PC-3 (cell line): Measurements from ENCODE around the gene JPH3. TPM values are rescaled to one million over a fixed set of nuclear protein-coding genes. Genes with fewer than 3 reads are reported as not detected.
A peak's percentile ranks its signal among the peaks of the same experiment; 100 is the strongest.

ENCODE experiments used
- ATAC-seq: fragments of 200-7000 bp; cut with Tn5 transposase; 2 replicates; pipeline ENCODE4 v1.9.1; 2020; ENCODE audit warnings: mild to moderate bottlenecking, moderate library complexity
- BruUV-seq: library from RNA; stranded (reverse); fragments of 400-500 nt; replicated peaks from 2 replicates; lab custom pipeline; 2021; lab: Mats Ljungman, UMichigan
- CTCF ChIA-PET: fragments of 300-600 bp; sonication (Branson Sonifier 250); formaldehyde crosslinking; loops from one replicate; lab custom pipeline; 2022; ENCODE audit warnings: antibody characterized with exemption; lab: Charles Lee
- POLR2A ChIA-PET: fragments of 300-600 bp; sonication (Branson Sonifier 250); formaldehyde crosslinking; loops from one replicate; lab custom pipeline; 2022; ENCODE audit warnings: antibody characterized with exemption; ENCODE audit not compliant: unreplicated experiment; lab: Charles Lee
- DNase-seq: peaks from one replicate; pipeline ENCODE4 v3.0.0-alpha.2; 2015
- H2AFZ ChIP-seq: fragments of 300-600 bp; sonication (generic); 2 replicates; pipeline ENCODE4 v1.6.0; 2016; ENCODE audit warnings: antibody characterized with exemption, low read length
- H3F3A ChIP-seq: fragments of 300-600 bp; sonication (generic); one replicate; pipeline ENCODE4 v1.6.0; 2017; ENCODE audit warnings: antibody characterized with exemption, low read length, control low read depth, mild to moderate bottlenecking; ENCODE audit not compliant: unreplicated experiment
- H3K27ac ChIP-seq: fragments of 300-600 bp; sonication (generic); 2 replicates; pipeline ENCODE4 v1.5.1; 2016; ENCODE audit warnings: mild to moderate bottlenecking, low read length
- H3K27me3 ChIP-seq: fragments of 300-600 bp; sonication (generic); 2 replicates; pipeline ENCODE4 v1.6.1; 2016; ENCODE audit warnings: low read length, mixed read lengths
- H3K36me3 ChIP-seq: fragments of 300-600 bp; sonication (generic); 2 replicates; pipeline ENCODE4 v1.6.1; 2016; ENCODE audit warnings: low read depth, mixed run types, low read length, mixed read lengths
- H3K4me1 ChIP-seq: fragments of 300-600 bp; sonication (generic); 2 replicates; pipeline ENCODE4 v1.5.1; 2016; ENCODE audit warnings: low read length; ENCODE audit not compliant: insufficient read depth
- H3K4me2 ChIP-seq: fragments of 300-600 bp; sonication (generic); 2 replicates; pipeline ENCODE4 v1.6.0; 2016; ENCODE audit warnings: low read length
- H3K4me3 ChIP-seq: fragments of 300-600 bp; sonication (generic); 2 replicates; pipeline ENCODE4 v1.5.1; 2016; ENCODE audit warnings: mild to moderate bottlenecking, low read length, mixed read lengths
- H3K79me2 ChIP-seq: fragments of 300-600 bp; sonication (generic); 2 replicates; pipeline ENCODE4 v1.6.1; 2017; ENCODE audit warnings: low read length, mixed read lengths
- H3K9ac ChIP-seq: fragments of 300-600 bp; sonication (generic); 2 replicates; pipeline ENCODE4 v1.6.0; 2016; ENCODE audit warnings: mild to moderate bottlenecking, low read length
- H3K9me2 ChIP-seq: fragments of 300-600 bp; sonication (generic); replicated peaks from 2 replicates; pipeline ENCODE4 v1.6.1; 2016; ENCODE audit warnings: mixed run types, low read length, mixed read lengths
- H3K9me3 ChIP-seq: fragments of 300-600 bp; sonication (generic); 2 replicates; pipeline ENCODE4 v1.6.1; 2016; ENCODE audit warnings: low read length, mixed read lengths
- H4K20me1 ChIP-seq: fragments of 300-600 bp; sonication (generic); 2 replicates; pipeline ENCODE4 v1.6.1; 2016; ENCODE audit warnings: low read length, mixed read lengths
- CTCF ChIP-seq: fragments of 300-600 bp; sonication (generic); conservative IDR thresholded peaks from 2 replicates; pipeline ENCODE4 v1.5.1; 2017; ENCODE audit warnings: antibody characterized with exemption, low read depth, mild to moderate bottlenecking, low read length
- EZH2 ChIP-seq: fragments of 300-600 bp; sonication (generic); IDR thresholded peaks from one replicate; pipeline ENCODE4 v1.6.1; 2017; ENCODE audit warnings: antibody characterized with exemption, mild to moderate bottlenecking, low read length; ENCODE audit not compliant: unreplicated experiment
- EZH2phosphoT487 ChIP-seq: fragments of 300-600 bp; sonication (generic); IDR thresholded peaks from 2 replicates; pipeline ENCODE4 v1.6.1; 2018; ENCODE audit warnings: mild to moderate bottlenecking, antibody characterized with exemption, low read length, borderline replicate concordance
- intact Hi-C: fragments of 100-400 bp; cut with micrococcal nuclease; formaldehyde crosslinking; loops from 2 replicates; pipeline ENCODE4 v1.9.0; 2023
- total RNA-seq: library from RNA; depleted of rRNA; stranded (reverse); fragments of >200 nt; gene quantifications from 2 replicates; pipeline ENCODE4 v1.2.3, GENCODE V29; 2014

The JPH3 gene
- total RNA-seq, 1 experiment from 2014 or later = not detected

GRCh38 chr16:87603684-87604633, 1.7 kb downstream of the JPH3 start:
- ATAC-seq (peak; percentile 18; the same call in 1 of the 2 replicates), DNase-seq (no peak)
- TF ChIP-seq EZH2 = peak; percentile 9
- no peak for TF ChIP-seq EZH2phosphoT487
- no peak for TF ChIP-seq CTCF
- no peaks in the 10 kb centered on the region for H3K79me2 ChIP-seq
- no peak overlapping the region for H2AFZ ChIP-seq
- no peaks in the 10 kb centered on the region for H3K4me1 ChIP-seq
- H3K4me2 ChIP-seq = no peak overlapping the region
- H3K9me3 ChIP-seq = no peaks in the 10 kb centered on the region
- no peaks in the 10 kb centered on the region for H3F3A ChIP-seq
- no peak overlapping the region for H3K9ac ChIP-seq
- no peaks in the 10 kb centered on the region for H3K9me2 ChIP-seq
- no peaks in the 10 kb centered on the region for H3K36me3 ChIP-seq
- H3K4me3 ChIP-seq = no peak overlapping the region
- peaks cover 69% of the 10 kb centered on the region for H3K27me3 ChIP-seq
- ChIA-PET POLR2A (no interaction called here), CTCF (no interaction called here)
- no peak overlapping the region for H3K27ac ChIP-seq
- no peaks in the 10 kb centered on the region for H4K20me1 ChIP-seq
- BruUV-seq = no TSS peak
- intact Hi-C loops = no loop called here

GRCh38 chr16:87604634-87605111, 2.4 kb downstream of the JPH3 start:
- no peaks in the 10 kb centered on the region for H3K79me2 ChIP-seq
- no peak overlapping the region for H3K27ac ChIP-seq
- DNase-seq (no peak), ATAC-seq (no peak)
- intact Hi-C loops = no loop called here
- no peak overlapping the region for H2AFZ ChIP-seq
- no TSS peak for BruUV-seq
- POLR2A ChIA-PET = no interaction called here
- peaks cover 62% of the 10 kb centered on the region for H3K27me3 ChIP-seq
- H3K4me1 ChIP-seq = no peaks in the 10 kb centered on the region
- H4K20me1 ChIP-seq = no peaks in the 10 kb centered on the region
- no peaks in the 10 kb centered on the region for H3K36me3 ChIP-seq
- H3K9me2 ChIP-seq = no peaks in the 10 kb centered on the region
- no peak overlapping the region for H3K4me3 ChIP-seq
- H3K4me2 ChIP-seq = no peak overlapping the region
- H3F3A ChIP-seq = no peaks in the 10 kb centered on the region
- CTCF ChIA-PET = no interaction called here
- no peaks in the 10 kb centered on the region for H3K9me3 ChIP-seq
- no peak overlapping the region for H3K9ac ChIP-seq
- no peak for TF ChIP-seq CTCF
- TF ChIP-seq EZH2 = no peak
- TF ChIP-seq EZH2phosphoT487 = no peak

GRCh38 chr16:87607223-87607622, 4.9 kb downstream of the JPH3 start:
- POLR2A ChIA-PET = no interaction called here
- Histone ChIP-seq H3F3A (no peaks in the 10 kb centered on the region), H3K27ac (no peak overlapping the region), H3K9me2 (no peaks in the 10 kb centered on the region), H3K27me3 (peaks cover 46% of the 10 kb centered on the region), H2AFZ (no peak overlapping the region), H3K9ac (no peak overlapping the region), H3K36me3 (no peaks in the 10 kb centered on the region), H3K4me3 (no peak overlapping the region), H3K4me2 (no peak overlapping the region), H3K9me3 (no peaks in the 10 kb centered on the region), H3K4me1 (no peaks in the 10 kb centered on the region), H3K79me2 (no peaks in the 10 kb centered on the region), H4K20me1 (no peaks in the 10 kb centered on the region)
- BruUV-seq = no TSS peak
- ATAC-seq (no peak), DNase-seq (no peak)
- intact Hi-C loops = no loop called here
- no peak for TF ChIP-seq EZH2phosphoT487
- no peak for TF ChIP-seq CTCF
- TF ChIP-seq EZH2 = no peak
- CTCF ChIA-PET = no interaction called here
